Right renal cortex interstitium (tissue), 3 donors: ENCODE results near the gene SRSF7. TPM values are rescaled to one million over a fixed set of nuclear protein-coding genes. Genes with fewer than 3 reads are reported as not detected.
"Not testable (repeated sequence)": the region's sequence is repeated elsewhere in the genome, so short reads cannot be mapped to it uniquely, and the experiment has no call there.

Source experiments
- DNase-seq, 3 donors: peaks; one replicate each; pipeline ENCODE4 v3.0.0-alpha.2; 2013; ENCODE audit warnings: low read depth in 3 of 3, low spot score in 2 of 3
- polyA plus RNA-seq, 3 donors: library from polyadenylated mRNA; unstranded; fragments of 120-200 nt; gene quantifications; one replicate each; pipeline ENCODE4 v1.2.1, GENCODE V29; 2013; ENCODE audit not compliant: insufficient read length in 3 of 3

Gene SRSF7
- 100 to 1,000 TPM; 265 to 283 (median 267) TPM for polyA plus RNA-seq

- peak; percentile 99 to 100 (median 100) for DNase-seq
Measured at GRCh38 chr2:38750891-38751595, at the start of gene SRSF7. SRSF7 (minus strand) TSS chr2:38751361; CDS start chr2:38751256, 105 bp downstream.

GRCh38 chr2:38797953-38798352 lies 46.8 kb upstream of the SRSF7 start:
- DNase-seq, result no peak

GRCh38 chr2:38797250-38797676 lies 46.1 kb upstream of the SRSF7 start:
- no peak for DNase-seq

- DNase-seq, result not testable (repeated sequence)
Measured at GRCh38 chr2:38795016-38795415, 43.9 kb upstream of the SRSF7 start.

GRCh38 chr2:38794235-38794946 lies 43.2 kb upstream of the SRSF7 start:
- DNase-seq, result no peak

GRCh38 chr2:38793511-38793910 lies 42.4 kb upstream of the SRSF7 start:
- no peak for DNase-seq

GRCh38 chr2:38792751-38793150 lies 41.6 kb upstream of the SRSF7 start:
- no peak for DNase-seq

- DNase-seq, result not testable (repeated sequence)
Measured at GRCh38 chr2:38792321-38792720, 41.2 kb upstream of the SRSF7 start.

GRCh38 chr2:38791744-38792143 lies 40.6 kb upstream of the SRSF7 start:
- DNase-seq, result no peak

- no peak for DNase-seq
Measured at GRCh38 chr2:38789691-38790090, 38.5 kb upstream of the SRSF7 start.

GRCh38 chr2:38788306-38788705 lies 37.1 kb upstream of the SRSF7 start:
- no peak for DNase-seq

- no peak for DNase-seq
Measured at GRCh38 chr2:38783586-38783985, 32.4 kb upstream of the SRSF7 start.

- DNase-seq, result no peak
Measured at GRCh38 chr2:38778687-38779082, 27.5 kb upstream of the SRSF7 start.

- no peak for DNase-seq
Measured at GRCh38 chr2:38776531-38776930, 25.4 kb upstream of the SRSF7 start.

- DNase-seq, result no peak
Measured at GRCh38 chr2:38775921-38776225, 24.7 kb upstream of the SRSF7 start.

- DNase-seq, result no peak
Measured at GRCh38 chr2:38775097-38775920, 24.1 kb upstream of the SRSF7 start.

GRCh38 chr2:38771632-38772031 lies 20.5 kb upstream of the SRSF7 start:
- DNase-seq, result no peak

GRCh38 chr2:38765551-38765950 lies 14.4 kb upstream of the SRSF7 start:
- no peak for DNase-seq

- no peak for DNase-seq
Measured at GRCh38 chr2:38765149-38765548, 14.0 kb upstream of the SRSF7 start.

GRCh38 chr2:38763728-38764127 lies 12.6 kb upstream of the SRSF7 start:
- DNase-seq, result no peak

- DNase-seq, result no peak
Measured at GRCh38 chr2:38763228-38763627, 12.1 kb upstream of the SRSF7 start.
